H1 (cell line): ENCODE results near the gene NDUFA12. TPM values are rescaled to one million over a fixed set of nuclear protein-coding genes. Genes with fewer than 3 reads are reported as not detected.

Source experiments
- CTCF ChIA-PET: fragments of 300-600 bp; sonication (Branson Sonifier 250); formaldehyde crosslinking; loops from one replicate; lab custom pipeline; 2021; ENCODE audit not compliant: partially characterized antibody; lab: Charles Lee
- POLR2A ChIA-PET: fragments of 300-600 bp; sonication (Branson Sonifier 250); formaldehyde crosslinking; loops from one replicate; lab custom pipeline; 2021; ENCODE audit warnings: inconsistent platforms; ENCODE audit not compliant: partially characterized antibody; lab: Charles Lee
- DNase-seq, 2 experiments: peaks; one replicate each; pipeline versions ENCODE4 v3.0.0 to v3.0.0-alpha.2; 2010 to 2022; ENCODE audit warnings: low spot score in 2 of 2, low read depth in 1 of 2, mixed read lengths in 1 of 2
- FAIRE-seq: peaks from 2 replicates; lab custom pipeline; 2011; peaks lifted over from hg19 to GRCh38; lab: Jason Lieb, UNC
- H2AFZ ChIP-seq: 2 replicates; pipeline ENCODE4 v1.8.1; 2012; ENCODE audit warnings: low read length, inconsistent platforms
- H2AK5ac ChIP-seq: 2 replicates; pipeline ENCODE4 v1.6.1; 2013; ENCODE audit warnings: low read depth, low read length
- H2BK120ac ChIP-seq: replicated peaks from 2 replicates; pipeline ENCODE3; 2013; ENCODE audit warnings: low read depth, low read length, inconsistent platforms
- H2BK12ac ChIP-seq: 2 replicates; pipeline ENCODE4 v1.6.1; 2013; ENCODE audit warnings: low read depth, low read length
- H2BK15ac ChIP-seq: 2 replicates; pipeline ENCODE4 v1.6.1; 2013; ENCODE audit warnings: low read length
- H2BK20ac ChIP-seq: 2 replicates; pipeline ENCODE4 v1.6.1; 2013; ENCODE audit warnings: low read length
- H2BK5ac ChIP-seq: 2 replicates; pipeline ENCODE4 v1.6.1; 2013; ENCODE audit warnings: low read depth, low read length
- H3K14ac ChIP-seq: 2 replicates; pipeline ENCODE4 v1.6.1; 2013; ENCODE audit warnings: inconsistent platforms; ENCODE audit not compliant: insufficient read length
- H3K18ac ChIP-seq: 2 replicates; pipeline ENCODE4 v1.6.1; 2013; ENCODE audit warnings: low read length; ENCODE audit errors: extremely low read depth
- H3K23ac ChIP-seq: 2 replicates; pipeline ENCODE4 v1.6.1; 2013; ENCODE audit warnings: inconsistent platforms; ENCODE audit not compliant: insufficient read length
- H3K23me2 ChIP-seq: 2 replicates; pipeline ENCODE4 v1.6.1; 2013; ENCODE audit warnings: low read depth, low read length
- H3K27ac ChIP-seq: 2 replicates; pipeline ENCODE4 v1.6.1; 2011; ENCODE audit warnings: low read depth, low read length, inconsistent platforms
- H3K27me3 ChIP-seq, 4 experiments: replicated peaks in 1 of 4; 1 replicate in 1 of 4; 2 replicates in 3 of 4; pipeline versions ENCODE4 v1.6.1 to v1.8.1; 2011 to 2013; ENCODE audit warnings: low read length in 3 of 4, mild to moderate bottlenecking in 3 of 4, inconsistent platforms in 2 of 4, mixed read lengths in 2 of 4, moderate library complexity in 1 of 4; ENCODE audit not compliant: control insufficient read depth in 3 of 4, insufficient read depth in 3 of 4; ENCODE audit errors: extremely low read depth in 1 of 4
- H3K36me3 ChIP-seq, 4 experiments: 2 replicates each; pipeline versions ENCODE4 v1.6.1 to v1.8.1; 2011 to 2013; ENCODE audit warnings: mild to moderate bottlenecking in 4 of 4, low read length in 3 of 4, moderate library complexity in 2 of 4, control low read depth in 1 of 4, inconsistent platforms in 1 of 4; ENCODE audit not compliant: insufficient read depth in 4 of 4, control insufficient read depth in 2 of 4
- H3K4ac ChIP-seq: replicated peaks from 2 replicates; pipeline ENCODE3; 2013; ENCODE audit warnings: low read length, low read depth, mixed read lengths, inconsistent platforms; ENCODE audit not compliant: insufficient read length
- H3K4me1 ChIP-seq, 4 experiments: replicated peaks in 1 of 4; 1 replicate in 1 of 4; 2 replicates in 3 of 4; pipeline versions ENCODE4 v1.6.1 to v1.8.1; 2011 to 2013; ENCODE audit warnings: low read length in 3 of 4, inconsistent platforms in 2 of 4, mixed read lengths in 1 of 4; ENCODE audit not compliant: insufficient read depth in 4 of 4, control insufficient read depth in 3 of 4
- H3K4me2 ChIP-seq, 2 experiments: 2 replicates each; pipeline versions ENCODE4 v1.6.1 to v1.8.1; 2011 to 2013; ENCODE audit warnings: low read depth in 2 of 2, low read length in 2 of 2, control low read depth in 1 of 2, inconsistent platforms in 1 of 2, mild to moderate bottlenecking in 1 of 2; ENCODE audit not compliant: insufficient read depth in 1 of 2
- H3K4me3 ChIP-seq, 4 experiments: fragments of 200-600, 300-600 bp in 1 of 4; sonication (generic), shearing (Covaris generic), sonication (Bioruptor Twin) in 1 of 4; 2 replicates each; pipeline versions ENCODE4 v1.5.1 to v1.8.1; 2011 to 2016; ENCODE audit warnings: low read length in 4 of 4, low read depth in 3 of 4, control low read depth in 2 of 4, inconsistent platforms in 2 of 4, mild to moderate bottlenecking in 2 of 4, mixed read lengths in 1 of 4, moderate library complexity in 1 of 4; ENCODE audit not compliant: insufficient read depth in 2 of 4; ENCODE audit errors: extremely low read depth in 1 of 4
- H3K56ac ChIP-seq: replicated peaks from 2 replicates; pipeline ENCODE3; 2013; ENCODE audit warnings: low read depth, mild to moderate bottlenecking, mixed read lengths, low read length, inconsistent platforms; ENCODE audit not compliant: insufficient read length
- H3K79me1 ChIP-seq: 2 replicates; pipeline ENCODE4 v1.6.1; 2013; ENCODE audit warnings: low read depth, low read length, control low read depth
- H3K79me2 ChIP-seq, 2 experiments: 2 replicates each; pipeline versions ENCODE4 v1.6.1 to v1.8.1; 2012 to 2013; ENCODE audit warnings: low read length in 2 of 2, mild to moderate bottlenecking in 2 of 2, inconsistent platforms in 1 of 2; ENCODE audit not compliant: insufficient read depth in 2 of 2, control insufficient read depth in 1 of 2
- H3K9ac ChIP-seq, 4 experiments: replicated peaks in 1 of 4; 1 replicate in 1 of 4; 2 replicates in 3 of 4; pipeline versions ENCODE4 v1.6.1 to v1.8.1; 2011 to 2013; ENCODE audit warnings: low read depth in 3 of 4, low read length in 3 of 4, control low read depth in 2 of 4, mild to moderate bottlenecking in 2 of 4, moderate library complexity in 2 of 4, inconsistent platforms in 1 of 4; ENCODE audit errors: extremely low read depth in 1 of 4
- H3K9me3 ChIP-seq, 2 experiments: 2 replicates each; pipeline versions ENCODE4 v1.6.1 to v1.8.1; 2012 to 2013; ENCODE audit warnings: mild to moderate bottlenecking in 2 of 2, moderate library complexity in 2 of 2, control low read depth in 1 of 2, inconsistent platforms in 1 of 2, low read depth in 1 of 2, low read length in 1 of 2, mixed read lengths in 1 of 2; ENCODE audit not compliant: insufficient read depth in 2 of 2
- H4K20me1 ChIP-seq, 2 experiments: replicated peaks in 1 of 2; 2 replicates each; pipeline versions ENCODE3 to v1.8.1; 2011 to 2013; ENCODE audit warnings: inconsistent platforms in 2 of 2, low read length in 2 of 2, mild to moderate bottlenecking in 1 of 2; ENCODE audit not compliant: insufficient read depth in 2 of 2, control insufficient read depth in 1 of 2
- H4K5ac ChIP-seq: 2 replicates; pipeline ENCODE4 v1.6.1; 2013; ENCODE audit warnings: low read length, low read depth, mixed read lengths, inconsistent platforms; ENCODE audit not compliant: insufficient read length
- H4K8ac ChIP-seq: 2 replicates; pipeline ENCODE4 v1.8.0; 2013; ENCODE audit warnings: mild to moderate bottlenecking, moderate library complexity, low read length, inconsistent platforms; ENCODE audit not compliant: insufficient read depth; ENCODE audit errors: extremely low read depth
- H4K91ac ChIP-seq: replicated peaks from 2 replicates; pipeline ENCODE3; 2013; ENCODE audit warnings: low read length, mixed read lengths, inconsistent platforms; ENCODE audit not compliant: insufficient read length
- MAFK ChIP-seq: IDR thresholded peaks from 2 replicates; pipeline ENCODE4 v1.6.1; 2012; ENCODE audit warnings: low read depth, mild to moderate bottlenecking, improper control_type of control experiment, low read length
- SIRT6 ChIP-seq: IDR thresholded peaks from one replicate; pipeline ENCODE4 v1.7.1; 2012; ENCODE audit warnings: low read length, inconsistent platforms
- SIX5 ChIP-seq: IDR thresholded peaks from 2 replicates; pipeline ENCODE4 v1.6.1; 2011; ENCODE audit warnings: mild to moderate bottlenecking, low read depth, low read length
- SP1 ChIP-seq: IDR thresholded peaks from 2 replicates; pipeline ENCODE4 v1.6.1; 2011; ENCODE audit warnings: low read depth, low read length
- SUZ12 ChIP-seq: fragments of 200-600 bp; sonication (generic); IDR thresholded peaks from 2 replicates; pipeline ENCODE4 v1.6.1; 2012; ENCODE audit warnings: mild to moderate bottlenecking, inconsistent platforms, low read length, moderate library complexity, mixed read lengths
- WGBS, 2 experiments: shearing (Covaris generic) in 1 of 2; methylation state at CpG; one replicate each; pipeline versions ENCODE4 v1.1.6 to v1.1.7; 2013 to 2015; ENCODE audit warnings: low lambda C conversion rate in 2 of 2, mixed read lengths in 2 of 2, inconsistent platforms in 1 of 2, low coverage in 1 of 2, missing lambda C conversion rate in 1 of 2; ENCODE audit not compliant: insufficient replicate concordance in 2 of 2, insufficient coverage in 1 of 2, insufficient read length in 1 of 2; ENCODE audit errors: extremely low coverage in 1 of 2, missing lambda C conversion rate in 1 of 2; 5-methylcytosine and 5-hydroxymethylcytosine counted together
- polyA plus RNA-seq, 7 experiments: library from polyadenylated mRNA; depleted of rRNA in 3 of 7; stranded (reverse) in 5 of 7; unstranded in 2 of 7; fragments of >200 nt in 5 of 7; fragments of 200-250 nt in 2 of 7; gene quantifications; 1 replicate in 5 of 7; 2 replicates in 1 of 7; 4 replicates in 1 of 7; pipeline versions ENCODE4 v1.2.1 to v1.2.3, GENCODE V29; 2011 to 2013; ENCODE audit warnings: missing spikeins in 2 of 7, mixed read lengths in 2 of 7
- total RNA-seq: library from RNA; stranded (reverse); fragmentation: NEBNext Ultra II Directional; extraction: Animal tissue kit (Norgen Biotek cat#: 25700); gene quantifications from 2 replicates; pipeline ENCODE4 v1.2.1, GENCODE V29; 2021

Gene NDUFA12
- total and polyA plus RNA-seq, 2 of the 8 experiments (the other 6 are each of a cell fraction or from before 2014, with no cell fraction given), result 98.1 to 157 TPM

GRCh38 chr12:94965982-94966630 is 37.4 kb downstream of the NDUFA12 start:
- H4K20me1 ChIP-seq, result no peaks in the 10 kb centered on the region
- no peak overlapping the region for H2BK20ac ChIP-seq
- FAIRE-seq, result no peak
- H3K56ac ChIP-seq, result no peak overlapping the region
- H3K4me3 ChIP-seq, result no peak overlapping the region
- WGBS, 2 experiments, result 94% methylated on average over 8 of the region's 9 CpGs; no CpG with 5 or more reads in 1 of the 2 experiments
- H2BK12ac ChIP-seq, result no peak overlapping the region
- no peak overlapping the region for H2BK5ac ChIP-seq
- no peak overlapping the region for H3K27ac ChIP-seq
- H3K14ac ChIP-seq, result no peak overlapping the region
- H4K5ac ChIP-seq, result no peak overlapping the region
- no peak overlapping the region for H2BK15ac ChIP-seq
- no peaks in the 10 kb centered on the region for H3K79me1 ChIP-seq
- no peak overlapping the region for H3K23ac ChIP-seq
- DNase-seq, result no peak
- H2AFZ ChIP-seq, result no peak overlapping the region
- CTCF ChIA-PET, result no interaction called here
- POLR2A ChIA-PET, result no interaction called here
- no peak overlapping the region for H2BK120ac ChIP-seq
- H2AK5ac ChIP-seq, result no peak overlapping the region
- no peaks in the 10 kb centered on the region for H3K4me1 ChIP-seq
- no peak overlapping the region for H3K18ac ChIP-seq
- H3K23me2 ChIP-seq, result no peaks in the 10 kb centered on the region
- H3K9me3 ChIP-seq, result no peaks in the 10 kb centered on the region
- H3K27me3 ChIP-seq, result no peaks in the 10 kb centered on the region
- no peak overlapping the region for H4K8ac ChIP-seq
- 0 out of 8 replicates have a peak, but pooled peaks cover 0 to 2% (median 0%) of the 10 kb centered on the region in 4 experiments for H3K36me3 ChIP-seq
- H3K9ac ChIP-seq, result no peak overlapping the region
- no peak overlapping the region for H3K4me2 ChIP-seq
- H4K91ac ChIP-seq, result no peak overlapping the region
- no peak overlapping the region for H3K4ac ChIP-seq
- TF ChIP-seq SUZ12 (no peak), MAFK (no peak), SP1 (no peak), SIX5 (no peak), SIRT6 (no peak)
- H3K79me2 ChIP-seq, result no peaks in the 10 kb centered on the region
